OCI-LY3 (cell line): ENCODE measurements around the gene TOR1A.

ENCODE experiments used
- H2AFZ ChIP-seq: fragments of 200-600, 300-600 bp; shearing (Covaris generic); 2 replicates; pipeline ENCODE4 v1.6.0; 2014; ENCODE audit warnings: antibody characterized with exemption, low read depth, low read length
- H3K27ac ChIP-seq: fragments of 200-600, 300-600 bp; sonication (generic); 2 replicates; pipeline ENCODE4 v1.5.1; 2014; ENCODE audit warnings: mild to moderate bottlenecking, low read length, moderate library complexity, mixed read lengths
- H3K27me3 ChIP-seq: fragments of 200-600, 300-600 bp; sonication (generic); 2 replicates; pipeline ENCODE4 v1.6.1; 2014; ENCODE audit warnings: low read depth, low read length, mixed read lengths
- H3K36me3 ChIP-seq: fragments of 200-600, 300-600 bp; sonication (generic); replicated peaks from 2 replicates; pipeline ENCODE3; 2014; ENCODE audit warnings: low read depth, low read length, mixed read lengths
- H3K4me1 ChIP-seq: fragments of 300-600, 200-600 bp; sonication (generic); 2 replicates; pipeline ENCODE4 v1.6.1; 2014; ENCODE audit warnings: low read length, mixed read lengths
- H3K4me2 ChIP-seq: fragments of 200-600, 300-600 bp; sonication (generic); 2 replicates; pipeline ENCODE4 v1.6.1; 2014; ENCODE audit warnings: low read length, mixed read lengths
- H3K4me3 ChIP-seq: fragments of 300-600, 200-600 bp; sonication (generic); 2 replicates; pipeline ENCODE4 v1.5.1; 2014; ENCODE audit warnings: antibody characterized with exemption, mild to moderate bottlenecking, low read length, moderate library complexity
- H3K79me2 ChIP-seq: fragments of 300-600, 200-600 bp; shearing (Covaris generic); 2 replicates; pipeline ENCODE4 v1.6.1; 2014; ENCODE audit warnings: mild to moderate bottlenecking, low read length, mixed read lengths
- H3K9ac ChIP-seq: fragments of 300-600, 200-600 bp; shearing (Covaris generic); 2 replicates; pipeline ENCODE4 v1.6.0; 2014; ENCODE audit warnings: mild to moderate bottlenecking, low read length, moderate library complexity
- H3K9me3 ChIP-seq: fragments of 200-600, 300-600 bp; shearing (Covaris generic); 2 replicates; pipeline ENCODE4 v1.6.1; 2014; ENCODE audit warnings: low read length, mixed read lengths; ENCODE audit not compliant: insufficient read depth
- H4K20me1 ChIP-seq: fragments of 200-600, 300-600 bp; sonication (generic); 2 replicates; pipeline ENCODE4 v1.6.1; 2016; ENCODE audit warnings: low read length, mixed read lengths; ENCODE audit not compliant: insufficient read depth
- EZH2phosphoT487 ChIP-seq: fragments of 200-600 bp; shearing (Covaris generic); IDR thresholded peaks from 2 replicates; pipeline ENCODE4 v1.6.1; 2018; ENCODE audit warnings: antibody characterized with exemption, mixed run types, low read depth
- TF ChIP-seq, protein P1 (sequence below): fragments of 200-600, 300-600 bp; sonication (generic); IDR thresholded peaks from 2 replicates; pipeline ENCODE4 v1.5.1; 2014; ENCODE audit warnings: antibody characterized with exemption, low read length, low read depth

The TOR1A gene

GRCh38 chr9:129860653-129861446 lies 36.9 kb upstream of the TOR1A start:
- Histone ChIP-seq H3K36me3 (peaks cover 3% of the 10 kb centered on the region), H3K9me3 (no peaks in the 10 kb centered on the region)

GRCh38 chr9:129858167-129858962 lies 34.4 kb upstream of the TOR1A start:
- H3K4me1 ChIP-seq, result no peaks in the 10 kb centered on the region
- no peaks in the 10 kb centered on the region for H3K79me2 ChIP-seq
- no peak overlapping the region for H3K27ac ChIP-seq
- H3K9ac ChIP-seq, result no peak overlapping the region
- H3K36me3 ChIP-seq, result peaks cover 3% of the 10 kb centered on the region
- no peaks in the 10 kb centered on the region for H3K27me3 ChIP-seq
- H3K4me2 ChIP-seq, result no peak overlapping the region
- no peak overlapping the region for H3K4me3 ChIP-seq
- no peaks in the 10 kb centered on the region for H4K20me1 ChIP-seq
- no peak overlapping the region for H2AFZ ChIP-seq
- no peak for TF ChIP-seq EZH2phosphoT487
- TF ChIP-seq, protein P1, sequence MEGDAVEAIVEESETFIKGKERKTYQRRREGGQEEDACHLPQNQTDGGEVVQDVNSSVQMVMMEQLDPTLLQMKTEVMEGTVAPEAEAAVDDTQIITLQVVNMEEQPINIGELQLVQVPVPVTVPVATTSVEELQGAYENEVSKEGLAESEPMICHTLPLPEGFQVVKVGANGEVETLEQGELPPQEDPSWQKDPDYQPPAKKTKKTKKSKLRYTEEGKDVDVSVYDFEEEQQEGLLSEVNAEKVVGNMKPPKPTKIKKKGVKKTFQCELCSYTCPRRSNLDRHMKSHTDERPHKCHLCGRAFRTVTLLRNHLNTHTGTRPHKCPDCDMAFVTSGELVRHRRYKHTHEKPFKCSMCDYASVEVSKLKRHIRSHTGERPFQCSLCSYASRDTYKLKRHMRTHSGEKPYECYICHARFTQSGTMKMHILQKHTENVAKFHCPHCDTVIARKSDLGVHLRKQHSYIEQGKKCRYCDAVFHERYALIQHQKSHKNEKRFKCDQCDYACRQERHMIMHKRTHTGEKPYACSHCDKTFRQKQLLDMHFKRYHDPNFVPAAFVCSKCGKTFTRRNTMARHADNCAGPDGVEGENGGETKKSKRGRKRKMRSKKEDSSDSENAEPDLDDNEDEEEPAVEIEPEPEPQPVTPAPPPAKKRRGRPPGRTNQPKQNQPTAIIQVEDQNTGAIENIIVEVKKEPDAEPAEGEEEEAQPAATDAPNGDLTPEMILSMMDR, result no peak
- H3K9me3 ChIP-seq, result no peaks in the 10 kb centered on the region

More at GRCh38 chr9:129860653-129861446, 36.9 kb upstream of the TOR1A start:
- no peak overlapping the region for H3K4me2 ChIP-seq
- no peak overlapping the region for H3K4me3 ChIP-seq
- H3K79me2 ChIP-seq, result no peaks in the 10 kb centered on the region
- no peaks in the 10 kb centered on the region for H4K20me1 ChIP-seq
- no peak overlapping the region for H2AFZ ChIP-seq
- H3K4me1 ChIP-seq, result no peaks in the 10 kb centered on the region
- H3K27me3 ChIP-seq, result no peaks in the 10 kb centered on the region
- no peak overlapping the region for H3K27ac ChIP-seq
- no peak for TF ChIP-seq EZH2phosphoT487
- TF ChIP-seq, protein P1, result no peak
- H3K9ac ChIP-seq, result no peak overlapping the region

- no peak overlapping the region for H3K4me3 ChIP-seq
- no peaks in the 10 kb centered on the region for H3K27me3 ChIP-seq
- TF ChIP-seq, protein P1, result no peak
- no peak for TF ChIP-seq EZH2phosphoT487
- H3K79me2 ChIP-seq, result no peaks in the 10 kb centered on the region
- H3K27ac ChIP-seq, result no peak overlapping the region
- no peaks in the 10 kb centered on the region for H3K4me1 ChIP-seq
- H3K4me2 ChIP-seq, result no peak overlapping the region
- no peak overlapping the region for H3K9ac ChIP-seq
- no peaks in the 10 kb centered on the region for H3K9me3 ChIP-seq
- no peak overlapping the region for H2AFZ ChIP-seq
- peaks cover 3% of the 10 kb centered on the region for H3K36me3 ChIP-seq
- no peaks in the 10 kb centered on the region for H4K20me1 ChIP-seq
Measured at GRCh38 chr9:129857207-129857606, 33.3 kb upstream of the TOR1A start.

GRCh38 chr9:129854588-129855110 lies 30.7 kb upstream of the TOR1A start:
- H3K4me3 ChIP-seq, result no peak overlapping the region
- no peak overlapping the region for H2AFZ ChIP-seq
- no peaks in the 10 kb centered on the region for H3K36me3 ChIP-seq
- H3K9ac ChIP-seq, result no peak overlapping the region
- no peak overlapping the region for H3K4me2 ChIP-seq
- no peak overlapping the region for H3K27ac ChIP-seq
- TF ChIP-seq, protein P1, result no peak
- TF ChIP-seq EZH2phosphoT487, result no peak
- H3K9me3 ChIP-seq, result no peaks in the 10 kb centered on the region
- H3K4me1 ChIP-seq, result no peaks in the 10 kb centered on the region
- H3K79me2 ChIP-seq, result no peaks in the 10 kb centered on the region
- no peaks in the 10 kb centered on the region for H3K27me3 ChIP-seq
- H4K20me1 ChIP-seq, result no peaks in the 10 kb centered on the region
